Measurements from ENCODE around the gene FBXL7. TPM values are rescaled to one million over a fixed set of nuclear protein-coding genes. Genes with fewer than 3 reads are reported as not detected.

Gene FBXL7
- total RNA-seq, 1 experiment from 2014 or later: 15.1 TPM

GRCh38 chr5:15595929-15596328 is 95.9 kb downstream of the FBXL7 start:
- Histone ChIP-seq H3K4me1 (peaks cover 20% of the 10 kb centered on the region), H3K27ac (no peak overlapping the region), H3K4me3 (no peak overlapping the region), H3K27me3 (no peaks in the 10 kb centered on the region), H3K36me3 (no peaks in the 10 kb centered on the region), H3K9me3 (replicated peaks) (no peaks in the 10 kb centered on the region)
- DNase-seq: no peak

- no peak overlapping the region for H3K27ac ChIP-seq
- H3K4me1 ChIP-seq: peaks cover 27% of the 10 kb centered on the region
- H3K9me3 ChIP-seq (replicated peaks): no peaks in the 10 kb centered on the region
- DNase-seq: no peak
- no peaks in the 10 kb centered on the region for H3K36me3 ChIP-seq
- no peak overlapping the region for H3K4me3 ChIP-seq
- H3K27me3 ChIP-seq: no peaks in the 10 kb centered on the region
Observed at GRCh38 chr5:15596936-15597335, 97.0 kb downstream of the FBXL7 start.

GRCh38 chr5:15597804-15598203 is 97.8 kb downstream of the FBXL7 start:
- Histone ChIP-seq H3K27me3 (no peaks in the 10 kb centered on the region), H3K9me3 (replicated peaks) (no peaks in the 10 kb centered on the region), H3K4me3 (no peak overlapping the region), H3K27ac (no peak overlapping the region), H3K4me1 (peaks cover 27% of the 10 kb centered on the region), H3K36me3 (no peaks in the 10 kb centered on the region)
- DNase-seq: no peak

- H3K27ac ChIP-seq: no peak overlapping the region
- DNase-seq: peak; percentile 11 to 26
Observed at GRCh38 chr5:15598294-15598902, 98.4 kb downstream of the FBXL7 start.

GRCh38 chr5:15600035-15600434 is 100.1 kb downstream of the FBXL7 start:
- peaks cover 27% of the 10 kb centered on the region for H3K4me1 ChIP-seq
- no peak overlapping the region for H3K27ac ChIP-seq
- H3K27me3 ChIP-seq: no peaks in the 10 kb centered on the region
- peak in 1 of 2 experiments; percentile 12 for DNase-seq
- H3K36me3 ChIP-seq: no peaks in the 10 kb centered on the region
- H3K4me3 ChIP-seq: no peak overlapping the region
- no peaks in the 10 kb centered on the region for H3K9me3 ChIP-seq (replicated peaks)

More at GRCh38 chr5:15598294-15598902, 98.4 kb downstream of the FBXL7 start:
- peaks cover 27% of the 10 kb centered on the region for H3K4me1 ChIP-seq
- H3K27me3 ChIP-seq: no peaks in the 10 kb centered on the region
- H3K9me3 ChIP-seq (replicated peaks): no peaks in the 10 kb centered on the region
- H3K36me3 ChIP-seq: no peaks in the 10 kb centered on the region
- no peak overlapping the region for H3K4me3 ChIP-seq

- Histone ChIP-seq H3K36me3 (no peaks in the 10 kb centered on the region), H3K27ac (peak overlapping the region; percentile 45), H3K27me3 (no peaks in the 10 kb centered on the region), H3K4me3 (no peak overlapping the region), H3K4me1 (peaks cover 27% of the 10 kb centered on the region), H3K9me3 (replicated peaks) (no peaks in the 10 kb centered on the region)
- DNase-seq: peak; percentile 61 to 75
Observed at GRCh38 chr5:15601274-15601673, 101.3 kb downstream of the FBXL7 start.

GRCh38 chr5:15601853-15602252 is 101.9 kb downstream of the FBXL7 start:
- Histone ChIP-seq H3K27ac (no peak overlapping the region; the same call in 1 of the 2 replicates), H3K36me3 (no peaks in the 10 kb centered on the region), H3K4me3 (no peak overlapping the region), H3K27me3 (no peaks in the 10 kb centered on the region), H3K4me1 (peaks cover 27% of the 10 kb centered on the region), H3K9me3 (replicated peaks) (no peaks in the 10 kb centered on the region)
- DNase-seq: no peak

- Histone ChIP-seq H3K4me3 (no peak overlapping the region), H3K27ac (no peak overlapping the region), H3K9me3 (replicated peaks) (no peaks in the 10 kb centered on the region), H3K4me1 (peaks cover 17% of the 10 kb centered on the region), H3K27me3 (no peaks in the 10 kb centered on the region), H3K36me3 (no peaks in the 10 kb centered on the region)
- DNase-seq: no peak
Observed at GRCh38 chr5:15604986-15605385, 105.0 kb downstream of the FBXL7 start.

GRCh38 chr5:15606197-15606596 is 106.2 kb downstream of the FBXL7 start:
- Histone ChIP-seq H3K36me3 (no peaks in the 10 kb centered on the region), H3K27me3 (no peaks in the 10 kb centered on the region), H3K27ac (no peak overlapping the region), H3K4me3 (no peak overlapping the region), H3K4me1 (peaks cover 4% of the 10 kb centered on the region), H3K9me3 (replicated peaks) (no peaks in the 10 kb centered on the region)
- DNase-seq: no peak

GRCh38 chr5:15607076-15607475 is 107.1 kb downstream of the FBXL7 start:
- Histone ChIP-seq H3K4me3 (no peak overlapping the region), H3K4me1 (no peaks in the 10 kb centered on the region), H3K27ac (no peak overlapping the region), H3K9me3 (replicated peaks) (no peaks in the 10 kb centered on the region), H3K27me3 (no peaks in the 10 kb centered on the region), H3K36me3 (no peaks in the 10 kb centered on the region)
- no peak for DNase-seq

- H3K27ac ChIP-seq: no peak overlapping the region
- no peak overlapping the region for H3K4me3 ChIP-seq
- no peaks in the 10 kb centered on the region for H3K9me3 ChIP-seq (replicated peaks)
- H3K27me3 ChIP-seq: no peaks in the 10 kb centered on the region
- H3K36me3 ChIP-seq: no peaks in the 10 kb centered on the region
- H3K4me1 ChIP-seq: no peaks in the 10 kb centered on the region
- no peak for DNase-seq
Observed at GRCh38 chr5:15609076-15609725, 109.2 kb downstream of the FBXL7 start.

- no peak for DNase-seq
- Histone ChIP-seq H3K4me3 (no peak overlapping the region), H3K9me3 (replicated peaks) (no peaks in the 10 kb centered on the region), H3K27me3 (no peaks in the 10 kb centered on the region), H3K4me1 (no peaks in the 10 kb centered on the region), H3K27ac (no peak overlapping the region), H3K36me3 (no peaks in the 10 kb centered on the region)
Observed at GRCh38 chr5:15610216-15610615, 110.2 kb downstream of the FBXL7 start.

GRCh38 chr5:15611008-15611407 is 111.0 kb downstream of the FBXL7 start:
- no peaks in the 10 kb centered on the region for H3K36me3 ChIP-seq
- H3K4me3 ChIP-seq: no peak overlapping the region
- no peak for DNase-seq
- no peak overlapping the region for H3K27ac ChIP-seq
- H3K9me3 ChIP-seq (replicated peaks): no peaks in the 10 kb centered on the region
- H3K27me3 ChIP-seq: no peaks in the 10 kb centered on the region
- no peaks in the 10 kb centered on the region for H3K4me1 ChIP-seq

- H3K27ac ChIP-seq: no peak overlapping the region
- H3K9me3 ChIP-seq (replicated peaks): no peaks in the 10 kb centered on the region
- no peaks in the 10 kb centered on the region for H3K36me3 ChIP-seq
- H3K4me1 ChIP-seq: no peaks in the 10 kb centered on the region
- H3K4me3 ChIP-seq: no peak overlapping the region
- H3K27me3 ChIP-seq: no peaks in the 10 kb centered on the region
- DNase-seq: peak in 1 of 2 experiments; percentile 11
Observed at GRCh38 chr5:15612915-15613635, 113.1 kb downstream of the FBXL7 start.

- H3K27me3 ChIP-seq: no peaks in the 10 kb centered on the region
- DNase-seq: no peak
- no peaks in the 10 kb centered on the region for H3K4me1 ChIP-seq
- H3K9me3 ChIP-seq (replicated peaks): no peaks in the 10 kb centered on the region
- H3K27ac ChIP-seq: no peak overlapping the region
- no peaks in the 10 kb centered on the region for H3K36me3 ChIP-seq
- no peak overlapping the region for H3K4me3 ChIP-seq
Observed at GRCh38 chr5:15614679-15615078, 114.7 kb downstream of the FBXL7 start.

Measured in SJCRH30 (cell line).